HG03025 (cell line): ENCODE results near the gene TLX2.

Experiments
- ATAC-seq: cut with Tn5 transposase; IDR thresholded peaks from one replicate; pipeline ENCODE4 v1.9.1; 2021; ENCODE audit warnings: mild to moderate bottlenecking, moderate library complexity; ENCODE audit not compliant: unreplicated experiment, low FRiP score

Gene TLX2

DNA sequence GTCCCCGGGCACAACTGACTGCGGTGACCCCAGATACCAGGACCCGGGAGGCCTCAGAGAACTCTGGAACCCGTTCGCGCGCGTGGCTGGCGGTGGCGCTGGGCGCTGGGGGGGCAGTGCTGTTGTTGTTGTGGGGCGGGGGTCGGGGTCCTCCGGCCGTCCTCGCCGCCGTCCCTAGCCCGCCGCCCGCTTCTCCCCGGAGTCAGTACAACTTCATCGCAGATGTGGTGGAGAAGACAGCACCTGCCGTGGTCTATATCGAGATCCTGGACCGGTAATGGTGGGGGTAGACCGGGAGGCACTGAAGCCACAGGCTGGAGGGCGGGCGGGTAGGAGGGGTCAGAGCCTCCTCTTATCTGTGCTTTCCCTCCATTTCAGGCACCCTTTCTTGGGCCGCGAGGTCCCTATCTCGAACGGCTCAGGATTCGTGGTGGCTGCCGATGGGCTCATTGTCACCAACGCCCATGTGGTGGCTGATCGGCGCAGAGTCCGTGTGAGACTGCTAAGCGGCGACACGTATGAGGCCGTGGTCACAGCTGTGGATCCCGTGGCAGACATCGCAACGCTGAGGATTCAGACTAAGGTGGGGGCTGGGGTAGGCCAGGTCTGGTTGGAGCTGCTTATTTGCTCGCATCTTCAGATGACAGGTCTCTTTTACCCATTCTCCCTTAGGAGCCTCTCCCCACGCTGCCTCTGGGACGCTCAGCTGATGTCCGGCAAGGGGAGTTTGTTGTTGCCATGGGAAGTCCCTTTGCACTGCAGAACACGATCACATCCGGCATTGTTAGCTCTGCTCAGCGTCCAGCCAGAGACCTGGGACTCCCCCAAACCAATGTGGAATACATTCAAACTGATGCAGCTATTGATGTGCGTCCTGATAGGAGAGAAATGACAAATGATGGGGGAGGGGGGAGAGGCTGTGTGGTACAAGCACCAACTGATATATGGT is 16.3 kb downstream of the TLX2 start:
- peak; percentile 30 for ATAC-seq

DNA sequence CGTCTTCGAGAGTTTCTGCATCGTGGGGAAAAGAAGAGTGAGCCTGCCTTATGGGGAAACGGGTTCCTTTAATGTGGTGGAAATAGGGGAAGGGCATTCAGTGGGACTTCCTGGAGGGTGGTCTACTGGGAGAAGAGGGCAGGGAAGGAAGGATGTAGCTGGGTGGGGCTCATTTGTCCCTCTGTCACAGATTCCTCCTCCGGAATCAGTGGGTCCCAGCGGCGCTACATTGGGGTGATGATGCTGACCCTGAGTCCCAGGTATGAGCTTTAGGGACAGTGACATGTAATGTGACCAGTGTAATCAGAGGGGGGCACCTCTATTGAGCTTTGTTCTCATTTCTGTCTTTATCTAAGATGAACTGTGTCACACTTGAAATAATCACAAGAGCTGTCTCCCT is 17.4 kb downstream of the TLX2 start:
- no peak for ATAC-seq

DNA sequence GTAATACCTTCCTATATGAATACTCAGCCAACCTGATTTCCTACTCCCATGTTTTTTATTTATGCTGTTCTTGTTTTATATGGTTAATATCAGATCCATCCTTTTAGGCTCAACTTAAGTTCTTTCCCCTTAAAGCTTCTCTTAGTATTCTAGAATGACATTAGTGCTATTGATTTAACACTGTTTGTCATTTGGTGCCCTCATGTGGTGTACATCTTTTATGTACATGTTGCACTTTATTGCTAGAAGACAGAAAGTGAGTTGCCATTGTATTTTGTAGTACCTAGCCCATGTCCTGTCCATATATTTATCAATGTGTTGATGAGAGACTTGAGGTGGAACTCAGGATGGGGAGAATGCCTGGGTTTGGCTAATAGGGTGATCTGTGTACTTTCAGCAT is 18.0 kb downstream of the TLX2 start:
- no peak for ATAC-seq

DNA sequence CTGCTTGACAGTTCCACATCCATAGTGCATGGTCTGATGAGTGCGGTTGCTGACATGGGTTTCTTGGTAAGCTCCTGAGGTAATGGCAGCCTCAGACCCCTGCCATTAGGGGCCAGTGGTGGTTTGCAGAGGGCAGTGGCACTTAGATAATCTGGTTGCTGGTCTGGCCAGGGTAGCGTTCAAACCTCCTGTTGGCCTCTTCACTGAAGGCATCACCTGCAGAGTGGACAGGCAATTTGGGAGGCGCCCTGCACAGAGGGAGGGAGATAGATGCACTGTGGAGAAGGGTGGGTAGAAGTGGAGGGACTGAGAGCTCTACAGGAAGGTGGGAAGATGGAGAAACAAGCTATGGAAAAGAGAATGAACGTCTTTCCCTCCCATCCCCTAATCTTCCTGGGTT is 19.2 kb downstream of the TLX2 start:
- no peak for ATAC-seq

DNA sequence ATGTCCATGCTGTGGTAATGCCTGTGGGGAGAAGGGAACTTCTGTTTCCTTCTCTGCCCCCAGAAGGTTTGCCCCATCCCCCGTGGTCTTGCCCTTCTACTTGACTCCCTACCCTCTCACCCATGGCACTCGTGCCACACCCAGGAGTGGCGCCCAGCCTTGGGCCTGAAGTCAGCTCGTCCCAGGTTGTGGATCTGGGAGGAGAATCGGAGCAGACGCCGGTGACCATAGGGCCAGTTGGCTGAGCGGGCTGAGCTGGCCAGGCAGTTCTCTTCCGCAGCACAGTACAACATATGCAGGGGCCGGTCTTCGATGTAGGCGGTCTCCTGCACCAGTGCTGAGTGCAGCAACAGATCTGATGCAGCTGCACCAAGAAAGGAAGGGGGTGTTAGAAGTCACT is 20.2 kb downstream of the TLX2 start:
- ATAC-seq: no peak

DNA sequence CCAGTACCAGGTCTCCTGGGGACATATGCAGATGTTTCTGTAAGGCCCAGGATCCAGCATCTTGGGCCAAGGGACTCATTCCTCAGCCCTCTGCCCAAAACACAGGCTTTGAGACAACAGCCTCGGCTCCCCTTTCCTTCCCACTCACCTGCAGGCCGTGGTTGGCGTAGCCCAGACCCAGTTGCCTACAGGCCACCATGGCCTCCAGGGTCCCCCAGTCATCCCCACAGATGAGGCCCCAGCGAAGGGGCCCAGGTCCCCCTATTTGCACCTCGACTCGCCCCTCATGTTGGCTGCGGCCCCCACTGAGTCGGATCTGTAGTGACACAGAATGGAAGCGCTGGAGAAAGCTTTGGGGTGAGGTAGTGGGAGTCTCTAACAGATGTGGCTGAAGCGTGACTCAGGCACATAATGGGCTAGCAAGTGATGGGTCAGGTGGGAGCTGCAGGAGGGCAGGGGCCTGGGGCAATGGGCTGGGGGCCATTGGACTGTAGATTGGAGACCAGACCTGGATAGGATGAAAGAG is 21.3 kb downstream of the TLX2 start:
- no peak for ATAC-seq

DNA sequence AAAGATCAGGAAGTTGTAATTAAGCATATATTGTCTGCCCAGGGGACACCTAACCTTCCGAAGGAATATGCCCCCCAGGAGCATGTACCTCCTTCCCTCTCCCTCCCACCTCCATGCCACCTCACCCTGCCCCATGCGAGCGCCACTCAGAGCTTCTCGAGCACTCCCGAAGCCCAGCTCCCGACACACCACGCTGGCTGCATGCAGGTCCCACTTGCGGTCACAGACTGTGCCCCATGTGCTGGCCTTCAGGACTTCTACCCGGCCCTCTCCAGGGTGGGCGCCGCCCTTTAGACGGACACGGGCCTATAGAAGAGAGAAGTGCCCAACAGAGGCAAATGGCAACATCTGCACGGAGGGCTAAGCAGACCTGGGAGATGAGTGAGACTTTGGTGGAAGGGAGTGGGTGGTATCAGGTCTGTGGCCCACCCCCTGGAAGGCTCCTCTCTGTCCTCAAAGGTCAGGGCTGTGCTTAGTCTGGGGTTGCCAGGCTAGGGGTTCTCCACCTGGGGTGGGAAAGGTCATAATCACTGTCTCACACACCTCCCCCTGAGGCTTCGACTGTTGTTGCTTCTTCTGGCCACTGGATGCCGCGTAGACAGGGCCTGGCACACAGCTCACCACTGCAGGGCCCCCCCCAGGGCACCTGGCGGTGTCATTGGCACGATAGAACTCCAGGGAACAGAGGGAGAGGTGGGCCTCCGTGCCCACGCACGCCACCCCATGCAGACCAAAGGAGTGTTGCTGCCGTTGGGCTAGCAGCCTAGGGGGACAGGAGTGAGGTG is 22.1 kb downstream of the TLX2 start:
- no peak for ATAC-seq

DNA sequence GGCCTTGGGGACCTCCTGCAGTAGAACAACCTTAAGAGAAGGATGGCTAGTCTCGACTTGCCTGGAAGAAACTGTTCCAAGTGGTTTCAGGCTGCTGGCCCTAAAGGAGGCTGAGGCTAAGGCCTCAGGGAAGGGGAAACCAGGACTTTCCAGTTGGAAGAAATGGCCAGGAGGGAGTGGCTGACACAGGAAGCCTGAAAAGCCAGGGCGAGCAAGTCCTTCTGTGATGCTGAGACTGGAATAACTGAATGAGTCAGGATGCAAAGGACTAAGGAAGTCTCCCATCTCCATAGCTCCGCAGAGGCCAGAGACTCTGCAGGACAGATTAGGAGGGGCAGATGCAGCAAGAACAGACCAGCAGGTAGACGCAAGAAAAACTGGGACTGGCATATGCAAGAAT is 22.9 kb downstream of the TLX2 start:
- ATAC-seq: no peak

DNA sequence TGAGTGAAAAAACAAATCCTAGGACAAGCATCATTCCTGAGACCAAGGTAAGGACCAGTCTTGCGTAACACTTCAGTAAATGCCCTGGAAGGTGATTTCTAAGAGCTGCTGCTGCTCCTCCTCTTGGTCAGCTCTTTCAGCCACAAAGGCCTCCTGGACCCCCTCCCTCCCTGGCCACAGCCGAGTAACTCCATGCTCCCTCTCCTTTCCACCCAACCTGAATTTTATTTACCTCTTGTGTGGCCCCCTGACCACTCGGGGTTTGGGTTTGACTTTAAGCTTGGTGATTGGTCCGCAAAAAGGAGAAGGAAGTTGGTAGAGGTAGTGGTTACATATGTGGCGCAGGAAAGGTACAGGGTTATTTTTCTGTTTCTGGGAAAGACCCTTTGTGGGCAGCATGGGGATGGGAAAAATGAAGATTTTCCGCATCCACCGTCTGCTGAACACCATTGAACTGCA is 24.7 kb downstream of the TLX2 start:
- no peak for ATAC-seq

DNA sequence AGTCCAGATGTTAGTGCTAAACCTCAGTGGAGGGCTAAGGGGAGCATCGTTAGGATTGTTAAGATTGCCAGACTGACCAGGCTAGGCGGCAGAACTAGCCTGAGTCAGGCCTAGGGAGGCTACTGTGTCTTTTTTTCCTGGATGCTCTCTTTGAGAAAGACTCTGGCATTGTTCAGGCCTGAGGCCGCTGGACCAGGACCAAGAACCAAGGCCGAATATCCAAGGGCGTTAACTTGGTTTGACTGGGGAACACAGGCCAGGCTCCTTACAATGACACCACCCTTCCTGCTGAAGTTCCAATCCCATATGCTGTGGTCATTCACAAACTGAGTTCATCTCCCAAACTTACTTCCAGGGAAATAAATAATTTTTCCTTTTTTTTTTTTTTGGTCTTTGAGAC is 26.0 kb downstream of the TLX2 start:
- no peak for ATAC-seq

DNA sequence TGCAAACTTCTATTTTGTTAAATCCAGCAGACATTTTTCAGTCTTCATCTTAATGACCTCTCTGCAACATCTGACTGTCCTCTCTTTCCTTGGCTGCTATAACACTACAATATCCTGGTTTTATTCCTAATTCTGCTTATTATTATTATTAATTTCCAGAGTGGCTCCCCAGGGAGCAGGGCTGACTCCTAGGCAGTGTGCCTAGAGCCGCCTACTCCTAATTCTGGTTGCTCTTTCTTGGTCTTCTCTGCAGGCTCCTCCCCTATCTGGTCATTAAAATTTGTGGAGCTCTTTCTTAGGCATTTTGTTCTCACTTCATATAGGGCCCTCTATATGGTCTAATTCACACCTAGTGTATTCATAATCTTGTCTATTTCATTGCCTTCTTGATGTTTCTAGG is 28.7 kb downstream of the TLX2 start:
- no peak for ATAC-seq

DNA sequence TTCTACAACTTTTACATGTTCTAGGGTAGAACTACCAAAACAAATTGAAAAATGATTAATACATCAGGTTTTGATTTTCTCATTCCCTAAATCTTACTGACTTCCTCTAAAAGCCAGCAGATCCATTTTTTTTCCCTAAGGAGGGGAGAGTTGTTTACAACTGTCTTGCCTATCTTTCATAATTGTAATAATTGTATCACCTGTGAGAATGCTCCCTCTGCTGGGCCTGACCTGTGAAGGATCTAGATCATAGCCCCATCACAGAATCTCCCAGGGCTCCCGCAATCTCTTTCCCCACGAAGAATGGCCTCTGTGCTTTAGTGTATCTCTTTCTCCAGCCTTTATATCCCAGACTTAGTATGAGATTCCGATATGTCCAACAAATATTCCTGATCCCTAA is 30.4 kb downstream of the TLX2 start:
- ATAC-seq: no peak

DNA sequence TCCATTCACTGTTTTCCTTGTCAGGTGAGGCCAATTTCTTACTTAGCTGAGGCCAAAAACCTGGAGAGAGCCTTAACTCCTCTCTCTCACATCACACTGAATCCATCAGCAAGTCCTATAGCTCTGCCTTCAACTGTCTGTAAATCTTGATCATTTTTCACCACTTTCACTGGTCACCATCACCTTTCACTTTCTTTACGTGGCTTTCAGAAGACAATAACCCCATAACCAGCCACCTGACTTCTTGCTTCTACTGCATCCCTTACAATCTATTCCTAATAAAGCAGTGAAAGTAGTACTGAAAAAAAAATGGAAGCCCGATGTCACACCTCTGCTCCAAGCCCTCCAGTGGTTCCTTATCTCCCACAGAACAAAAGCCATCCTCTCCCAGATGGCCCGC is 31.8 kb downstream of the TLX2 start:
- ATAC-seq: no peak

DNA sequence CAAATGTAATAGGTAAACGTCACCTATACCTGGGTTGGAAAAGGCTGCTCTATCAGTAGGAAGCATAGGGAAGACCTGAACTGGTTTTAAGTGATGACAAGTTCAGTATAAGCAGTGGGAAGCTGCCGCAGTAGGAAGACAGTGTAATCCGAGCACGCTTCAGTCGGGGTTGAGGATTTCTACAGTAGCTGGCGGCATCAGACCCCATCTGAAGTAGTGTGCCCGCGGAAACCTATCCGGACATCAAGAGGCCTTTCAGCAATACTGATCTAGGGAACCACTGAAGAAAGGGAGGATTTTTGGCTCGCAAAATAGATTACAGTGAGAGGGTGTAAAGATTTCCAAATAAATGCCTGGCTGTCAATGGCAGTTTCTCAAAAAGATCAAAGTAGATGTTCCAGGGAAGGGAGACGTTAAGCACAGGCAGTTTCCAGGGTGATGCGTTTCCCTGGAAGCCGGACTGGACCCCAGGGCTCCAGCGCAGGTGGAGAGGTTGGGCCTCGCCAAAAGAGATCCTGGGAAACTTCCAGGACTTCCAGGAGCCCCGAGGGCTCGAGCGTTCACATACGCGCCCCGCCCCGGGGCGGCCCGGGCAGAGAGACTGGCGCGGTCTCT is 34.1 kb downstream of the TLX2 start:
- ATAC-seq: no peak

DNA sequence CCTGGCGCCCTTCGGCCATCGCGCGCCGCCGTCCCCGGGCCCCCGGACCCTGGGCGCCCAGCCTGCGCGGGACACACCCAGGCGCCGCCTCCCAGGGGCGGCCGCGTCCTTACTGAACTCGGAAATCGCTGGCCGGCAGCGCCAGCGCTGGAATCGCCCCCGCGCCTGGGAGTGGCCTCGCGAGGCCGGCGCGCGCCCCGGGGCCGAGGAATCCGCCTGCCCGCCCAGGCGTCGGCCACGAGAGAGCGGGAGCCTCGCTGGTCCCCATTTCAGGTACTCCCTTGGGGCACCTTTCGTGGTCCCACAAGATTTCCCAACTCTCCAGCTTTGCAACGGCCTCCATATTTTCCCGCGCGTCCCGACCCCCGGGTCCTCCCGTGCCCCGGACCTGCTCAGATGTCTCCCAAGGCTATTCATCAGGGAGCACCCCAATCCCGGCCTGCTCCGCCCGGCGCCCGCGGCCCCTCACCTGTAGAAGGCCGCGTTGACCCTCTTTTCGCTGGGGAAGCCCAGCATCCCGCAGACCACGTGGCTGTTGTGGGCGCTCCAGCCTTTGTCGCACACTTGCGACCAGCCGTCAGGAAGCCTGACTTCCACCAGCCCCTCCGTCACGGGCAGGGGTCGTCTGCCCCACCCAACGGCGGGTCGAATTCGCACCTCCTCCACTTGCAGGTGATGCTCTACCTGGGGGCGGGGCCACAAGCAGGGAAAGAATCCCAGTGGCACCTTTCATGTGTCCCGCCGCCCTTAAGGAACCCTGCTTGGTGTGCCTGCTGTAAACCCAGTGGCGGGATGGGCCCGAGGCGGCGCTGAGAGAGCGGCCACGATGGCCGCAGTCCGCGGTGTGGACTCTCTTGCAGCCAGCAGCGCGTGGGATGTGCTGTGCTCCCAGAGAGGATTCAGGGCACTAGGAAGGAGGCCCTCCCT is 34.9 kb downstream of the TLX2 start:
- no peak for ATAC-seq

DNA sequence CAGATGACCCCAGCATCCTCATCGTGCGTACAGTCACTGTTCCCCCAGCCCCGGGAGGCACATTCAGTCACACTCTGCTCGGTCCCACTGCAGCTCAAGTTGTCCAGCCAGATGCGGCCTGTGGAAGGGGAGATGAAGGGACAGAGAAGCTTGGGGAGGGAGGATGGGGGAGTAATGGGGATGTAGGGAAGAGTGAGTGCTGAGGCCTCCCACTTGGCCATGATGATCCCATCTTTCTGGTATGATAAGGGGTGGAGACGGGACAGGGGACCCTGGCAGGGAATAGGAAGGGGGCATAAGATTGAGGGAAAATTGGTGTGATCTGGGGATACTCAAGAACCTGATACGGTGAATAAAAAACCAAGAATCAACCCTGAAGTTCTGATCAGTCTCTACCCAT is 36.0 kb downstream of the TLX2 start:
- no peak for ATAC-seq

DNA sequence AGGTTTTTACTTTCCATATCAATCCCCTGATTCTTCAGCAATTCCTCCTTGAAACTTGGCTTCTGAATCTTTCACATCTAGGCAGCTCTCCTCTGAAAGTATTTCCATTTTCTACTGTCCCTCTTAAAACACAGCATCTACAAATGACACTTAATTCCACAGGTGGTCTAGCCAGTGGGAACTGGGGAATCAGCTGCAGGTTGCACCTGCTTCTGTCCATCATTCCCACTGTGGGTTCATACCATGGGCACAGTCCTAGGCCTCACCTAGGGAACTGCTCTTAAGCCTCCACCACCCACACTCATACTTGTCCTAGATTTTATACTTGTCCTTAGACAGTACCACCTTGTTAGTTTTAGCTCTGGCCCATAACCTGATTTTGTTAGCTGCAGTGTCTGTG is 37.3 kb downstream of the TLX2 start:
- no peak for ATAC-seq

DNA sequence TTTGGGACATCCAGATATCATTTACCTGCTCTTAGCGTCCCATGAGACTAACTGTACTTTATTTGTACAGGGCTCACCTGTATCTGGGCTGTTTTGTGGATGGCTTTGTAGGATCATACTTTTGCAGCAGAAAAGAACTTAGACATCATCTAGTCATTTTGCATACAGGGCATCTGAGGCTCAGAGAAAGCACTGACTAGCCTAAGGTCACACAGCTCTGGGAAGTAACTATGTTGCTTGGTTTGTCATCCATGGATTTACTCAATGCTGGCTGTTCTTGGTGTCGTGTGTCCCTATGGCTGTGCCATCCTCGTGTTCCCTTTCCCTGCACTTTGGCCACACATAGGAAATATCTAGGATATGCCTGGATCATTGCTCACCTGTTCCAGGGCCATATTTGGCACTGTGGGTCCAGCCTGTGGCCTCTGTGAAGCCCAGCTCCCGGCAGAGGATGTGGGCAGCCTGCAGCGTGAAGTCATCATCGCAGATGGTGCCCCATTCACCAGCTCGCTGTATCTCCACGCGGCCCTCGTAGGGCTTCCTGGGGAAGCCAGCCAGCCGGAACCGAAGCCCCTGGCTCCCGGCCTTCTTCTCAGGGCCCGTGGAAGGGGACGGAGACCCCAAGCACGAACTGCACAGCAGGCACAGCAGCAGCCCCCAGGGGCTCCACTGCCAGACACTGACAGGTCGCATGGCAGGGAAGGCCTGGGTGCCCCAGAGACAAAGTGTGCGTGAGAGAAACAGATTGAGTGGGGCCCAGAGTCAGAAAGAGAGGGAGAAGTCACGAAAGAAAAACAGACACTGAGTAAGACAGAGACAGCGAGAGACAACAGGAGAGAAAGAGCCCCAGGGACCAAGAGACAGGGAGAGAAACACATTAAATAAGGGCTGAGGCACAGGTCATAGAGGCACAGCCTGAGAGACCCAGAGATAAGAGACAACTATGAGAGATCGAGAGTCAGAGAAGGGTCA is 38.0 kb downstream of the TLX2 start:
- ATAC-seq: no peak
